DND-41 (cell line): ENCODE results near the gene SERAC1.

Experiments used
- ATAC-seq: fragments of 200-7000 bp; cut with Tn5 transposase; 3 replicates; pipeline ENCODE4 v1.9.1; 2021; ENCODE audit warnings: low read depth; ENCODE audit not compliant: insufficient read depth
- DNase-seq: peaks from one replicate; pipeline ENCODE4 v3.0.0-alpha.2; 2020
- H2AFZ ChIP-seq: 2 replicates; pipeline ENCODE4 v1.6.0; 2012; ENCODE audit warnings: low read depth, low read length
- H3K27ac ChIP-seq: 2 replicates; pipeline ENCODE4 v1.5.1; 2012; ENCODE audit warnings: low read length, inconsistent platforms
- H3K27me3 ChIP-seq: fragments of 200-600 bp; sonication (generic); 2 replicates; pipeline ENCODE4 v1.6.0; 2012; ENCODE audit warnings: low read length, mild to moderate bottlenecking, inconsistent platforms; ENCODE audit not compliant: insufficient read depth, poor library complexity
- H3K36me3 ChIP-seq: 2 replicates; pipeline ENCODE4 v1.5.1; 2012; ENCODE audit warnings: low read length, inconsistent platforms; ENCODE audit not compliant: insufficient read depth
- H3K4me1 ChIP-seq: 2 replicates; pipeline ENCODE4 v1.5.1; 2012; ENCODE audit warnings: mild to moderate bottlenecking, low read length; ENCODE audit not compliant: insufficient read depth
- H3K4me2 ChIP-seq: 2 replicates; pipeline ENCODE4 v1.6.0; 2012; ENCODE audit warnings: mild to moderate bottlenecking, moderate library complexity, low read length, inconsistent platforms; ENCODE audit not compliant: insufficient read depth
- H3K4me3 ChIP-seq, 2 experiments: fragments of 200-600 bp in 1 of 2; shearing (Covaris generic) in 1 of 2; 2 replicates each; pipeline ENCODE4 v1.5.1; 2012 to 2016; ENCODE audit warnings: inconsistent platforms in 2 of 2, low read length in 2 of 2, mild to moderate bottlenecking in 2 of 2, low read depth in 1 of 2, moderate library complexity in 1 of 2
- H3K79me2 ChIP-seq: 2 replicates; pipeline ENCODE4 v1.6.0; 2012; ENCODE audit warnings: low read length, inconsistent platforms; ENCODE audit not compliant: insufficient read depth
- H3K9ac ChIP-seq: 2 replicates; pipeline ENCODE4 v1.6.0; 2012; ENCODE audit warnings: low read depth, mild to moderate bottlenecking, inconsistent platforms, low read length, moderate library complexity
- H3K9me3 ChIP-seq: 2 replicates; pipeline ENCODE4 v1.5.1; 2012; ENCODE audit warnings: low read length, moderate library complexity, mild to moderate bottlenecking, inconsistent platforms; ENCODE audit not compliant: insufficient read depth, severe bottlenecking
- H4K20me1 ChIP-seq: 2 replicates; pipeline ENCODE4 v1.6.0; 2012; ENCODE audit warnings: low read length; ENCODE audit not compliant: insufficient read depth
- CTCF ChIP-seq: IDR thresholded peaks from 2 replicates; pipeline ENCODE4 v1.5.1; 2012; ENCODE audit warnings: borderline replicate concordance, low read length, moderate library complexity, mild to moderate bottlenecking; ENCODE audit not compliant: poor library complexity, severe bottlenecking; ENCODE audit errors: extremely low read depth
- EZH2 ChIP-seq: IDR thresholded peaks from 3 replicates; pipeline ENCODE4 v1.6.1; 2012; ENCODE audit warnings: borderline replicate concordance, low read depth, mild to moderate bottlenecking, moderate library complexity, low read length, inconsistent platforms; ENCODE audit not compliant: severe bottlenecking

SERAC1 gene

GRCh38 chr6:158092806-158093205 is 75.3 kb downstream of the SERAC1 start:
- Histone ChIP-seq H2AFZ (no peak overlapping the region), H3K27ac (no peak overlapping the region), H3K4me3 (no peak overlapping the region), H3K9me3 (no peaks in the 10 kb centered on the region), H3K79me2 (no peaks in the 10 kb centered on the region), H3K4me2 (no peak overlapping the region), H3K9ac (no peak overlapping the region), H3K4me1 (peaks cover 6% of the 10 kb centered on the region; the same call in 1 of the 2 replicates), H3K36me3 (peaks cover 73% of the 10 kb centered on the region), H4K20me1 (no peaks in the 10 kb centered on the region), H3K27me3 (no peaks in the 10 kb centered on the region)
- TF ChIP-seq CTCF = no peak
- no peak for TF ChIP-seq EZH2
- no peak for DNase-seq
- no peak for ATAC-seq

- Histone ChIP-seq H3K27ac (peak overlapping the region; percentile 99), H3K79me2 (no peaks in the 10 kb centered on the region), H3K9me3 (no peaks in the 10 kb centered on the region), H3K27me3 (no peaks in the 10 kb centered on the region), H2AFZ (peak overlapping the region; percentile 82), H3K4me3 (peak overlapping the region; percentile 2 to 58; a peak in 3 of 4 replicates), H3K9ac (peak overlapping the region; percentile 77), H3K4me2 (peak overlapping the region; percentile 73), H3K4me1 (peaks cover 33% of the 10 kb centered on the region), H4K20me1 (no peaks in the 10 kb centered on the region), H3K36me3 (peaks cover 56% of the 10 kb centered on the region)
- no peak for TF ChIP-seq CTCF
- TF ChIP-seq EZH2 = no peak
- DNase-seq (no peak), ATAC-seq (no peak; the same call in 2 of the 3 replicates)
Measured at GRCh38 chr6:158087224-158087867, 80.7 kb downstream of the SERAC1 start.

- H3K79me2 ChIP-seq = no peaks in the 10 kb centered on the region
- H3K27ac ChIP-seq = peak overlapping the region; percentile 99
- no peaks in the 10 kb centered on the region for H3K27me3 ChIP-seq
- H3K36me3 ChIP-seq = peaks cover 53% of the 10 kb centered on the region
- H4K20me1 ChIP-seq = no peaks in the 10 kb centered on the region
- H3K9ac ChIP-seq = peak overlapping the region; percentile 77
- H2AFZ ChIP-seq = peak overlapping the region; percentile 82
- peak; percentile 93 for ATAC-seq
- peak overlapping the region; percentile 73 for H3K4me2 ChIP-seq
- peak; percentile 85 for DNase-seq
- no peak for TF ChIP-seq CTCF
- TF ChIP-seq EZH2 = no peak
- H3K4me1 ChIP-seq = peaks cover 33% of the 10 kb centered on the region
- H3K4me3 ChIP-seq = peak overlapping the region; percentile 2 to 58; a peak in 3 of 4 replicates
- H3K9me3 ChIP-seq = no peaks in the 10 kb centered on the region
Measured at GRCh38 chr6:158086504-158087223, 81.4 kb downstream of the SERAC1 start.
